K562 (cell line): ENCODE data around the gene NRP1. TPM values are rescaled to one million over a fixed set of nuclear protein-coding genes. Genes with fewer than 3 reads are reported as not detected.

Source experiments
- E4F1 ChIP-seq: fragments of 250-450 bp; sonication (Bioruptor Pico); IDR thresholded peaks from 2 replicates; pipeline ENCODE4 v1.5.0; 2021; ENCODE audit warnings: mild to moderate bottlenecking, borderline replicate concordance
- GTF2F1 ChIP-seq: IDR thresholded peaks from 2 replicates; pipeline ENCODE4 v1.6.1; 2011; ENCODE audit warnings: low read depth, low read length, improper control_type of control experiment
- KAT2B ChIP-seq: IDR thresholded peaks from one replicate; pipeline ENCODE4 v1.6.1; 2012; ENCODE audit warnings: low read depth, mild to moderate bottlenecking, control low read depth, inconsistent platforms, low read length, moderate library complexity
- POLR2AphosphoS5 ChIP-seq: IDR thresholded peaks from 2 replicates; pipeline ENCODE4 v1.6.1; 2011; ENCODE audit warnings: mild to moderate bottlenecking, low read depth, low read length, moderate library complexity; ENCODE audit not compliant: control insufficient read depth, insufficient read depth
- YBX1 ChIP-seq: fragments of 450-650 bp; IDR thresholded peaks from 2 replicates; pipeline ENCODE4 v1.7.1; 2016; ENCODE audit warnings: mild to moderate bottlenecking
- ZBTB11 ChIP-seq, 3 experiments: fragments of 200-800 bp in 1 of 3; fragments of 250-450 bp in 1 of 3; fragments of 450-650 bp in 1 of 3; sonication (Bioruptor Pico) in 1 of 3; sonication (Bioruptor generic) in 1 of 3; formaldehyde crosslinking in 1 of 3; IDR thresholded peaks; 2 replicates each; pipeline versions ENCODE4 v1.6.1 to v1.8.0; 2016 to 2022; ENCODE audit warnings: mild to moderate bottlenecking in 2 of 3, missing genetic modification characterization in 2 of 3, missing compliant biosample characterization in 1 of 3, moderate library complexity in 1 of 3
- polyA plus RNA-seq, 8 experiments: library from polyadenylated mRNA; depleted of rRNA in 4 of 8; stranded (reverse) in 5 of 8; unstranded in 3 of 8; fragments of >200 nt; fragmentation: Nextera tagmentation in 2 of 8; fragmentation: Illumina TruSeq in 1 of 8; extraction: Ambion mirVana in 2 of 8; extraction: Trizol in 1 of 8; gene quantifications; 2 replicates each; pipeline versions ENCODE4 v1.2.1 to v1.2.3, GENCODE V29; 2011 to 2014; ENCODE audit warnings: inconsistent platforms in 1 of 8, missing spikeins in 1 of 8
- total RNA-seq, 7 experiments: library from RNA; depleted of rRNA in 6 of 7; stranded (reverse); fragments of >200 nt in 6 of 7; fragmentation: Illumina TruSeq in 2 of 7; extraction: Trizol in 2 of 7; gene quantifications; 2 replicates each; pipeline versions ENCODE4 v1.2.1 to v1.2.3, GENCODE V29; 2011 to 2021; ENCODE audit warnings: low replicate concordance in 1 of 7

The NRP1 gene
- total and polyA plus RNA-seq, 9 of the 15 experiments (the other 6 are each of a cell fraction or from before 2014, with no cell fraction given): 0.01 to 0.38 (median 0.04) TPM; not detected in 5

GRCh38 chr10:33217854-33218253 lies 116.6 kb downstream of the NRP1 start (continued):
- no peak for TF ChIP-seq YBX1
- no peak for TF ChIP-seq E4F1 (CRISPR knock-in tag)
- no peak for TF ChIP-seq POLR2AphosphoS5
- TF ChIP-seq GTF2F1: no peak
- no peak for TF ChIP-seq ZBTB11 (CRISPR knock-in tag; IDR thresholded peaks at IDR 0.05)
- TF ChIP-seq KAT2B: no peak
